Natural killer cell (primary cell): ENCODE results near the gene RHOC. TPM values are rescaled to one million over a fixed set of nuclear protein-coding genes. Genes with fewer than 3 reads are reported as not detected.

Experiments
- ATAC-seq, 3 donors: fragments of 150-1000 bp in 2 of 3; fragments of 200-7000 bp in 1 of 3; cut with Tn5 transposase; 1 replicate in 1 of 3; 2 replicates in 2 of 3; pipeline ENCODE4 v1.10.0; 2021; ENCODE audit warnings: mild to moderate bottlenecking in 2 of 3, moderate library complexity in 2 of 3
- DNase-seq, 2 donors: peaks; one replicate each; pipeline versions ENCODE4 v3.0.0 to v3.0.0-alpha.2; 2013 to 2021; ENCODE audit warnings: mixed read lengths in 1 of 2
- H3K27ac ChIP-seq: one replicate; pipeline ENCODE4 v1.5.1; 2013; ENCODE audit warnings: mild to moderate bottlenecking, low read length
- H3K27me3 ChIP-seq: one replicate; pipeline ENCODE4 v1.6.1; 2013; ENCODE audit warnings: low read length; ENCODE audit not compliant: control insufficient read depth, insufficient read depth
- H3K36me3 ChIP-seq: one replicate; pipeline ENCODE4 v1.6.1; 2013; ENCODE audit warnings: low read length; ENCODE audit not compliant: control insufficient read depth, insufficient read depth
- H3K4me1 ChIP-seq: one replicate; pipeline ENCODE4 v1.6.1; 2013; ENCODE audit warnings: low read length; ENCODE audit not compliant: control insufficient read depth, insufficient read depth
- H3K4me3 ChIP-seq: one replicate; pipeline ENCODE4 v1.5.1; 2013; ENCODE audit warnings: low read length
- H3K9me3 ChIP-seq: one replicate; pipeline ENCODE4 v1.6.1; 2013; ENCODE audit warnings: low read length; ENCODE audit not compliant: control insufficient read depth, insufficient read depth
- H3K27ac Mint-ChIP-seq, 2 donors: one replicate each; pipeline ENCODE4 v1.8.0; 2022; ENCODE audit warnings: mild to moderate bottlenecking in 2 of 2, mixed read lengths in 2 of 2, moderate library complexity in 1 of 2
- H3K27me3 Mint-ChIP-seq, 2 donors: one replicate each; pipeline ENCODE4 v1.8.0; 2022; ENCODE audit warnings: low read depth in 2 of 2, mixed read lengths in 2 of 2
- H3K36me3 Mint-ChIP-seq: one replicate; pipeline ENCODE4 v1.8.0; 2022; ENCODE audit warnings: mixed read lengths
- H3K4me1 Mint-ChIP-seq, 2 donors: one replicate each; pipeline ENCODE4 v1.8.0; 2022; ENCODE audit warnings: mixed read lengths in 2 of 2
- H3K4me3 Mint-ChIP-seq: one replicate; pipeline ENCODE4 v1.8.0; 2022; ENCODE audit warnings: mild to moderate bottlenecking, moderate library complexity, mixed read lengths
- H3K9me3 Mint-ChIP-seq, 2 donors: one replicate each; pipeline ENCODE4 v1.8.0; 2022; ENCODE audit warnings: mixed read lengths in 2 of 2
- WGBS: methylation state at CpG from one replicate; pipeline ENCODE4 v1.1.7; 2013; ENCODE audit warnings: missing lambda C conversion rate; ENCODE audit not compliant: insufficient coverage; 5-methylcytosine and 5-hydroxymethylcytosine counted together
- intact Hi-C: fragments of 100-400 bp; cut with micrococcal nuclease; formaldehyde crosslinking; loops from one replicate; pipeline ENCODE4 v1.14.2; 2022
- total RNA-seq, 4 donors: library from RNA; stranded (reverse); fragments of 120-200 nt in 1 of 4; gene quantifications; one replicate each; pipeline versions ENCODE4 v1.2.3 to v1.2.4, GENCODE V29; 2013 to 2022
- TF ChIP-seq, protein P1 (sequence below): fragments of 200-600 bp; IDR thresholded peaks from one replicate; pipeline ENCODE4 v1.8.0; 2022; ENCODE audit warnings: antibody characterized with exemption

RHOC gene
- total RNA-seq, 3 donors from 2014 or later (not counting 1 experiment from before 2014, with no cell fraction given), result 161 to 199 (median 195) TPM

DNA sequence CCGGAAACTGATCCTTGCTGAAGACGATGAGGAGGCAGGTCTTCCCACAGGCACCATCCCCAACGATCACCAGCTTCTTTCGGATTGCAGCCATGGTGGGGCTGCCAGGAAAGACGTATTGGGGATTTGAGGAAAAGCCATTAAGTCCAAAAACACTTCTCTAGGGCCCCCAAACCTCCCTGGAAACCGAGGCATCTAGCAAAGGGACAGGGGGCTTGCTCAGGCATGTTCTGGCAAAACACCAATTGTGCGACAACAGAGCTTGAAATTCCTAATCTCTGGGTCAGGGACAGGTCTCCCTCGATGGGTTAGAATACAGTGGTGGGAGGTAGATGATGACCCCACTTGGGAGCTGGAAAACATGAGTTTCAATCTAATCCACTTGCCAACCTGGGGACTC is 3.2 kb downstream of the RHOC start:
- Histone ChIP-seq H3K4me3 (no peak overlapping the region), H3K36me3 (peaks cover 32% of the 10 kb centered on the region), H3K27me3 (no peaks in the 10 kb centered on the region), H3K9me3 (no peaks in the 10 kb centered on the region), H3K4me1 (peaks cover 84% of the 10 kb centered on the region), H3K27ac (no peak overlapping the region)
- H3K36me3 Mint-ChIP-seq, result no peaks in the 10 kb centered on the region
- DNase-seq (no peak), ATAC-seq (no peak)
- H3K9me3 Mint-ChIP-seq, result no peaks in the 10 kb centered on the region
- H3K27me3 Mint-ChIP-seq, result no peaks in the 10 kb centered on the region
- TF ChIP-seq, protein P1, sequence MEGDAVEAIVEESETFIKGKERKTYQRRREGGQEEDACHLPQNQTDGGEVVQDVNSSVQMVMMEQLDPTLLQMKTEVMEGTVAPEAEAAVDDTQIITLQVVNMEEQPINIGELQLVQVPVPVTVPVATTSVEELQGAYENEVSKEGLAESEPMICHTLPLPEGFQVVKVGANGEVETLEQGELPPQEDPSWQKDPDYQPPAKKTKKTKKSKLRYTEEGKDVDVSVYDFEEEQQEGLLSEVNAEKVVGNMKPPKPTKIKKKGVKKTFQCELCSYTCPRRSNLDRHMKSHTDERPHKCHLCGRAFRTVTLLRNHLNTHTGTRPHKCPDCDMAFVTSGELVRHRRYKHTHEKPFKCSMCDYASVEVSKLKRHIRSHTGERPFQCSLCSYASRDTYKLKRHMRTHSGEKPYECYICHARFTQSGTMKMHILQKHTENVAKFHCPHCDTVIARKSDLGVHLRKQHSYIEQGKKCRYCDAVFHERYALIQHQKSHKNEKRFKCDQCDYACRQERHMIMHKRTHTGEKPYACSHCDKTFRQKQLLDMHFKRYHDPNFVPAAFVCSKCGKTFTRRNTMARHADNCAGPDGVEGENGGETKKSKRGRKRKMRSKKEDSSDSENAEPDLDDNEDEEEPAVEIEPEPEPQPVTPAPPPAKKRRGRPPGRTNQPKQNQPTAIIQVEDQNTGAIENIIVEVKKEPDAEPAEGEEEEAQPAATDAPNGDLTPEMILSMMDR, result no peak
- H3K4me3 Mint-ChIP-seq, result peak overlapping the region; percentile 91
- H3K4me1 Mint-ChIP-seq, result peaks cover 75 to 83% of the 10 kb centered on the region in 2 donors
- H3K27ac Mint-ChIP-seq, result peak overlapping the region; percentile 90 to 93
- intact Hi-C loops, result loop anchor here (2.0 kb wide), 1 partner anchor 29 kb away; the partner anchor contains the start of gene MOV10
- WGBS, result 95% methylated on average over 8 of the region's 8 CpGs

DNA sequence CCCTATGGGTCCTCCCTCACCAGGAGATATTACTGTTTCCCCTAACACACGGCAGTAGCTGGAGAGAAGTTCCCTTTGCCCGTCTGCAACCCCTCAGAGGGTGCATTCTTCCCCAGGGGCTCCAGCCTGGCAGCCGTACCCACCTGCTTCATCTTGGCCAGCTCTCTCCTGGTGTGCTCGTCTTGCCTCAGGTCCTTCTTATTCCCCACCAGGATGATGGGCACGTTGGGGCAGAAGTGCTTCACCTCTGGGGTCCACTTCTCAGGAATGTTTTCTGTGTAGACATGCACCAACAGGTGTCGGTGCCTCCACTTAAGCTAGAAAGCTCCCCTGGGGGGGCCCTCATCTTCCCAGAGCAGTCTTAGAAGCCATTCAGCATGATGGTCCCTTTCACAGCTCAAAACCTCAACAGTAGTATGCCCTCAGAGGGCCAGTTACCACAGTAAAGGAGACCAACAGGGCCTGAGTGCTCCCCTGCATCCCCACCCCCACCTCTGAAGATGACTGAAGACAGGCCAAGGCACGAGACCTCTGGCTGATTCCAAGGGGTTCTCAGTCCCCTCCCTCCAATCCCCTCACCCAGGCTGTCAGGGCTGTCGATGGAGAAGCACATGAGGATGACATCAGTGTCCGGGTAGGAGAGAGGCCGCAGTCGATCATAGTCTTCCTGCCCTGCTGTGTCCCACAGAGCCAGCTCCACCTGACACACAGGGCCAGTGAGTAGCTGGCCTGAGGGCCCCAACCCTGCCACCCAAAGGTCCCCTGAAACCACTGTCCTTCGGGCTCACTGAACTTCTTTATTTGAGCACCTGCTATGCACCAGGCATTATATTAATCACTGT is 4.3 kb downstream of the RHOC start:
- Mint-ChIP-seq H3K9me3 (no peaks in the 10 kb centered on the region), H3K4me3 (peak overlapping the region; percentile 62)
- WGBS, result 89% methylated on average over 12 of the region's 12 CpGs

DNA sequence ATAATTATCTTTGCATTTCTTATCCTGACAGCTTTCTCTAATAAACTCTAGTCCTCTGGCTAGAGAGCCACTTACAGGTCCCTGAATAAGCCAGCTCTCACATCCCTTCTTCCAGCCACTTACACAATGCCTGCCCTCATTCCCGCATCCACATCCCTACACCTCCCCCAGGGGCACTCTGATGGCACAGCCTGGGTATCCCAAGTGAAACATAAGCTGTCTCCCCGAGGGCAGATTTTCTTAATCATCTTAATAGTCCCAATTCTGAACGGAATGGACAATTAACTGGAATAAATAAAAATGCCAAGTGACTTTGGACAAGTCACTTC is 4.9 kb downstream of the RHOC start:
- Mint-ChIP-seq H3K9me3 (no peaks in the 10 kb centered on the region), H3K36me3 (no peaks in the 10 kb centered on the region), H3K27ac (peak overlapping the region; percentile 90 to 93), H3K4me3 (peak overlapping the region; percentile 62), H3K4me1 (peaks cover 72 to 78% of the 10 kb centered on the region in 2 donors), H3K27me3 (no peaks in the 10 kb centered on the region)
- H3K27me3 ChIP-seq, result no peaks in the 10 kb centered on the region
- ATAC-seq (no peak), DNase-seq (no peak)
- peaks cover 39% of the 10 kb centered on the region for H3K36me3 ChIP-seq
- WGBS, result 96% methylated on average over 3 of the region's 3 CpGs
- intact Hi-C loops, result no loop called here
- peaks cover 85% of the 10 kb centered on the region for H3K4me1 ChIP-seq
- H3K9me3 ChIP-seq, result no peaks in the 10 kb centered on the region
- peak overlapping the region; percentile 94 for H3K27ac ChIP-seq
- no peak overlapping the region for H3K4me3 ChIP-seq
- TF ChIP-seq, protein P1, result no peak

More for the DNA sequence above, 4.3 kb downstream of the RHOC start:
- no peaks in the 10 kb centered on the region for H3K27me3 ChIP-seq
- peak overlapping the region; percentile 90 to 93 for H3K27ac Mint-ChIP-seq
- no peak overlapping the region for H3K4me3 ChIP-seq
- no peak for ATAC-seq
- peaks cover 39% of the 10 kb centered on the region for H3K36me3 ChIP-seq
- no peaks in the 10 kb centered on the region for H3K36me3 Mint-ChIP-seq
- no peak overlapping the region for H3K27ac ChIP-seq
- no peaks in the 10 kb centered on the region for H3K9me3 ChIP-seq
- H3K27me3 Mint-ChIP-seq, result no peaks in the 10 kb centered on the region
- peaks cover 86% of the 10 kb centered on the region for H3K4me1 ChIP-seq
- intact Hi-C loops, result no loop called here
- TF ChIP-seq, protein P1, result no peak
- DNase-seq, result no peak
- H3K4me1 Mint-ChIP-seq, result peaks cover 69 to 81% of the 10 kb centered on the region in 2 donors
